Measurements from ENCODE around the gene ARL8A. TPM values are rescaled to one million over a fixed set of nuclear protein-coding genes. Genes with fewer than 3 reads are reported as not detected.

ARL8A gene
- total and polyA plus RNA-seq, 2 experiments from 2014 or later, result 30.3 to 32.7 TPM

GRCh38 chr1:202084791-202085681 is 59.5 kb downstream of the ARL8A start:
- Mint-ChIP-seq H3K36me3 (ENCODE audit: low read depth) (no peaks in the 10 kb centered on the region), H3K9me3 (no peaks in the 10 kb centered on the region), H3K4me1 (peaks cover 31% of the 10 kb centered on the region), H3K27me3 (ENCODE audit: insufficient read depth, low read depth, poor library complexity) (peaks cover 16% of the 10 kb centered on the region), H3K4me3 (no peak overlapping the region; the same call in 2 of the 3 replicates), H3K27ac (peak overlapping the region; percentile 57; the same call in 1 of the 2 replicates)
- Histone ChIP-seq H4K20me1 (replicated peaks; ENCODE audit: insufficient read depth) (no peaks in the 10 kb centered on the region), H3F3A (replicated peaks; ENCODE audit: low read depth) (0 out of 2 replicates have a peak, but pooled peaks cover 3% of the 10 kb centered on the region), H3K9me2 (ENCODE audit: insufficient read depth) (no peaks in the 10 kb centered on the region), H2AFZ (peak overlapping the region; percentile 96), H3K4me3 (no peak overlapping the region), H3K27me3 (ENCODE audit: insufficient read depth) (no peaks in the 10 kb centered on the region), H3K36me3 (ENCODE audit: insufficient read depth) (no peaks in the 10 kb centered on the region), H3K79me2 (replicated peaks; ENCODE audit: insufficient read depth) (no peaks in the 10 kb centered on the region), H3K4me2 (peak overlapping the region; percentile 63), H3K27ac (ENCODE audit: low read depth) (peak overlapping the region; percentile 94; the same call in 1 of the 2 replicates), H3K4me1 (ENCODE audit: insufficient read depth) (peaks cover 36% of the 10 kb centered on the region)
- TF ChIP-seq EZH2 (IDR thresholded peaks at IDR 0.05; ENCODE audit: low read depth, unreplicated experiment) (no peak), ZNF114 (CRISPR knock-in tag; IDR thresholded peaks at IDR 0.05) (no peak), STAT1 (IDR thresholded peaks at IDR 0.05; ENCODE audit: unreplicated experiment) (no peak), JUNB (IDR thresholded peaks at IDR 0.05; ENCODE audit: unreplicated experiment) (no peak), POLR2AphosphoS5 (IDR thresholded peaks at IDR 0.05; ENCODE audit: low read depth) (no peak), ZNF462 (CRISPR knock-in tag; IDR thresholded peaks at IDR 0.05) (no peak), NANOG (IDR thresholded peaks at IDR 0.05; ENCODE audit: borderline replicate concordance) (no peak), ZNF331 (CRISPR knock-in tag; IDR thresholded peaks at IDR 0.05; ENCODE audit: low read depth) (no peak), CREB1 (CRISPR knock-in tag; IDR thresholded peaks at IDR 0.05; ENCODE audit: low read depth) (no peak), REST (IDR thresholded peaks at IDR 0.05; ENCODE audit: unreplicated experiment) (no peak), ETS1 (IDR thresholded peaks at IDR 0.05) (no peak), EZH2phosphoT487 (IDR thresholded peaks at IDR 0.05; ENCODE audit: unreplicated experiment) (no peak), CTCF (conservative IDR thresholded peaks at IDR 0.05; ENCODE audit: low read depth in 2 of 2) (no peak)
- ATAC-seq (peak; percentile 64), DNase-seq (ENCODE audit: low spot score) (peak; percentile 32)
